Mucosa of rectum (tissue), 2 donors: ENCODE results near the gene ACTN3.

Source experiments
- H3K27ac ChIP-seq, 2 donors: one replicate each; pipeline ENCODE4 v1.7.0; 2013; ENCODE audit warnings: inconsistent platforms in 2 of 2, low read depth in 2 of 2, low read length in 2 of 2
- H3K27me3 ChIP-seq, 2 donors: one replicate each; pipeline ENCODE4 v1.7.0; 2013; ENCODE audit warnings: low read length in 2 of 2; ENCODE audit not compliant: control insufficient read depth in 2 of 2, insufficient read depth in 2 of 2
- H3K36me3 ChIP-seq, 2 donors: one replicate each; pipeline ENCODE4 v1.7.0; 2013; ENCODE audit warnings: low read length in 2 of 2; ENCODE audit not compliant: control insufficient read depth in 2 of 2, insufficient read depth in 2 of 2
- H3K4me1 ChIP-seq, 2 donors: one replicate each; pipeline ENCODE4 v1.7.0; 2013; ENCODE audit warnings: low read length in 2 of 2, mild to moderate bottlenecking in 1 of 2; ENCODE audit not compliant: control insufficient read depth in 2 of 2, insufficient read depth in 2 of 2
- H3K4me3 ChIP-seq, 2 donors: one replicate each; pipeline ENCODE4 v1.7.0; 2013; ENCODE audit warnings: low read length in 2 of 2
- H3K9ac ChIP-seq, 2 donors: one replicate each; pipeline ENCODE4 v1.7.0; 2013; ENCODE audit warnings: low read length in 2 of 2, low read depth in 1 of 2, mild to moderate bottlenecking in 1 of 2
- H3K9me3 ChIP-seq, 2 donors: one replicate each; pipeline ENCODE4 v1.7.0; 2013; ENCODE audit warnings: low read length in 2 of 2; ENCODE audit not compliant: control insufficient read depth in 2 of 2
- donor health status: healthy.
- donor health status: Normal muscosa, but diverticular disease.

Gene ACTN3

DNA sequence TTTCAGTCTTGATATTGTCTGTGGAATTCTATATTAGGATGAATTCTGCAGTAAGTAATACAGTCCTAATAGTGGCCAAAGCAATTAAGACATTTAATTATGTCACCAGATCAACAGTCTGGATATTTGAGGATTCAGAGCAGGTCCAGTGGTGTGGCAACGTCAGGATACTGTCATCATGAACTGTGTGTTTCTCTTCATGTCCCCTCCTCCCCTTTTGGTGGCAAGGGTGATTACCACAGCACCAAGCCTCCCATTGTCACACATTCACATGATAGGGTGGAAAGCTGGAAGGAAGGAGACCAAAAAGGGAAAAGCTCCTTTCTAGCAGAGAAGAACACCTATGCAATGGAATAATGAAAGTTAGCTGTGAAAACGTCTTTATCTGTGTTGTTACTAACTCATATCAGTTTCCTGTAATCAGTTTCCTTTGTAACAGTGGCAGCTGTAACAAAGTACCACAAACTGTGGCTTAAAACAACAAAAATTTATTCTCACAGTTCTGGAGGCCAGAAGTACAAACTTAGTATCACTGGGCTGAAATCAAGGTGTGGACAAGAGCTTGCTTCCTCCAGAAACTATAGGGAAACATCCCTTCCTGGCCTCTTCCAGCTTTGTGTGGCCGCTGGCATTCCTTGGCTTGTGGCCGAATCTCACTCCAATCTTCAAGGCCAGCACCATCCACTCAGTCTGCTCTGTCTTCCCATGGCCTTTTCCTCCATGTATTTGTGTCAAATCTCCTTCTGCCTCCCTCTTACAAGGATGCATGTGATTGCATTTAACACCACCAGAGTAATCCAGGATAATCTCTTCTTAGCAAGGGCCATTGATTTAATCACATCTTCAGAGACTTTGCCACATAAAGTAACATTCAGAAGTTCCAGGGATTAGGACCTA lies 63.3 kb downstream of the ACTN3 start:
- no peak overlapping the region for H3K4me3 ChIP-seq
- peaks cover 11 to 12% of the 10 kb centered on the region in 2 donors for H3K36me3 ChIP-seq
- peaks cover 10 to 13% of the 10 kb centered on the region in 2 donors for H3K4me1 ChIP-seq
- no peaks in the 10 kb centered on the region for H3K9me3 ChIP-seq
- H3K27me3 ChIP-seq, result no peaks in the 10 kb centered on the region
- no peak overlapping the region for H3K9ac ChIP-seq
- H3K27ac ChIP-seq, result no peak overlapping the region

DNA sequence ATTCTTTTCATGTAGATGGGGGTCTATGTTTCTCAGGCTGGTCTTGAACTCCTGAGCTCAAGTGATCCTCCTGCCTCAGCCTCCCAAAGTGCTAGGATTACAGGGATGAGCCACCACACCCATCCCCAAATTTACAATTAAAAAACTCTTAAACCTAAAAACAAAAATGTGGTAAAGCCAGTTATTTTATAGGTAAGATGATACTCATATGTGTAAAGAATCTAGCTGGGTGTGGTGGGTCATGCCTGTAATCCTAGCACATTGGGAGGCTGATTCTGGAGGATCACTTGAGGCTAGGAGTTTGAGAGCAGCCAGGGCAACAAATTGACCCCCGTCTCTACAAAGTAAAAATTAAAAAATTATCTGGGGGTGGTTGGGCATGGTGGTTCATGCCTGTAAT lies 65.8 kb downstream of the ACTN3 start:
- H3K9me3 ChIP-seq, result no peaks in the 10 kb centered on the region
- H3K27ac ChIP-seq, result no peak overlapping the region
- no peaks in the 10 kb centered on the region for H3K36me3 ChIP-seq
- H3K4me3 ChIP-seq, result no peak overlapping the region
- H3K4me1 ChIP-seq, result peaks cover 3 to 6% of the 10 kb centered on the region in 2 donors
- H3K27me3 ChIP-seq, result no peaks in the 10 kb centered on the region
- no peak overlapping the region for H3K9ac ChIP-seq
